Heart left ventricle (tissue), 16 donors: Measurements from ENCODE around the gene CRACDL. TPM values are rescaled to one million over a fixed set of nuclear protein-coding genes. Genes with fewer than 3 reads are reported as not detected.

Experiments
- ATAC-seq, 4 donors: fragments of 200-7000 bp; cut with Tn5 transposase; one replicate each; pipeline ENCODE4 v1.9.1; 2020 to 2022; ENCODE audit warnings: moderate library complexity in 4 of 4, mild to moderate bottlenecking in 3 of 4, moderate number of reproducible peaks in 1 of 4
- DNase-seq, 5 donors: peaks; one replicate each; pipeline ENCODE4 v3.0.0-alpha.2; 2020
- H3K27ac ChIP-seq, 12 donors: fragments of 200-600 bp; sonication (generic) in 4 of 12; one replicate each; pipeline versions ENCODE4 v1.5.0 to v1.8.0; 2016 to 2022; ENCODE audit warnings: mild to moderate bottlenecking in 2 of 12
- H3K27me3 ChIP-seq, 9 donors: fragments of 200-600 bp; sonication (generic) in 2 of 9; one replicate each; pipeline versions ENCODE4 v1.5.1 to v1.8.0; 2016 to 2022; ENCODE audit warnings: mild to moderate bottlenecking in 3 of 9
- H3K36me3 ChIP-seq, 9 donors: fragments of 200-600 bp; sonication (generic) in 2 of 9; one replicate each; pipeline versions ENCODE4 v1.5.0 to v1.8.0; 2018 to 2022; ENCODE audit warnings: mild to moderate bottlenecking in 2 of 9
- H3K4me1 ChIP-seq, 12 donors: fragments of 200-600 bp; sonication (generic) in 4 of 12; one replicate each; pipeline versions ENCODE4 v1.5.0 to v1.8.0; 2016 to 2022; ENCODE audit warnings: mild to moderate bottlenecking in 3 of 12
- H3K4me3 ChIP-seq, 12 donors: fragments of 200-600 bp; sonication (generic) in 4 of 12; one replicate each; pipeline versions ENCODE4 v1.5.0 to v1.8.0; 2017 to 2022; ENCODE audit warnings: mild to moderate bottlenecking in 9 of 12, moderate library complexity in 4 of 12
- H3K9me3 ChIP-seq, 12 donors: fragments of 200-600 bp; sonication (generic) in 4 of 12; one replicate each; pipeline versions ENCODE4 v1.5.0 to v1.8.0; 2016 to 2022; ENCODE audit warnings: mild to moderate bottlenecking in 1 of 12
- CTCF ChIP-seq, 12 donors: fragments of 200-600 bp; sonication (generic) in 4 of 12; IDR thresholded peaks; one replicate each; pipeline versions ENCODE4 v1.5.0 to v1.8.0; 2018 to 2022; ENCODE audit warnings: antibody characterized with exemption in 12 of 12, mild to moderate bottlenecking in 5 of 12
- POLR2A ChIP-seq, 2 donors: fragments of 450-650 bp; IDR thresholded peaks; one replicate each; pipeline ENCODE4 v1.6.1; 2017; ENCODE audit warnings: antibody characterized with exemption in 2 of 2, mild to moderate bottlenecking in 2 of 2, moderate library complexity in 2 of 2
- WGBS, 4 donors: extraction: QIAGEN DNeasy Blood & Tissue Kit in 2 of 4; methylation state at CpG; one replicate each; pipeline versions ENCODE4 v1.1.5 to v1.1.7; 2013 to 2018; 5-methylcytosine and 5-hydroxymethylcytosine counted together
- intact Hi-C, 10 donors: fragments of 100-400 bp; cut with DNase I; formaldehyde crosslinking; loops; one replicate each; pipeline versions ENCODE4 v1.11.1 to v1.14.2; 2022
- polyA plus RNA-seq, 2 donors: library from polyadenylated mRNA; stranded (reverse); fragments of 200-250 nt; gene quantifications; one replicate each; pipeline ENCODE4 v1.2.3, GENCODE V29; 2013
- total RNA-seq, 9 donors: library from RNA; depleted of rRNA in 2 of 9; stranded (reverse); fragments of >200 nt in 2 of 9; fragmentation: NEBNext Ultra II Directional in 3 of 9; extraction: Animal tissue kit (Norgen Biotek cat#: 25700) in 3 of 9; gene quantifications; one replicate each; pipeline versions ENCODE4 v1.1.0 to v1.2.4, GENCODE V29; 2016 to 2023
- donor health status: ischemic (EF 13 %, LVEDD 7.1; RV severe dilation, severe dysfunction).
- donor health status: healthy with polysubstance abuse.
- donor health status: DM: no; HTN: yes; CAD: no.
- donor health status: DM: no; HTN: no; CAD: no.
- donor health status: ischemic (EF 25% LVEDD 6.9; RV normal size, moderate dysfunction).
- donor health status: ischemic (EF 25% LVEDD 5.7; RV mildly dilated, moderate dysfunction).
- donor health status: healthy.
- donor health status: DM: yes; HTN: yes; CAD: no.
- donor health status: ischemic (EF 35%, LVEDD 5.7; RV mildly dilated, moderate dysfunction).
- donor health status: nonischemic (EF 11% LVEDD 7.7; RV severe dilation, severe dysfunction).
- donor health status: DM: yes; HTN: yes; CAD: no.
- donor health status: PGD.
- donor health status: ischemic (EF 29% LVEDD 5.4; RV normal size, mild dysfunction).
- donor health status: nonischemic (EF 23%, LVEDD 6.1; RV moderate dilation, normal function).

The CRACDL gene
- total and polyA plus RNA-seq, 11 donors = 1.1 to 7.4 (median 2.9) TPM

- Histone ChIP-seq H3K27ac (no peak overlapping the region), H3K9me3 (no peaks in the 10 kb centered on the region), H3K36me3 (no peaks in the 10 kb centered on the region), H3K4me3 (no peak overlapping the region), H3K27me3 (peaks cover 0 to 3% (median 0%) of the 10 kb centered on the region in 9 donors), H3K4me1 (no peaks in the 10 kb centered on the region)
- DNase-seq = no peak
- intact Hi-C loops = no loop called here
- no peak for TF ChIP-seq POLR2A (IDR thresholded peaks at IDR 0.05)
- TF ChIP-seq CTCF (IDR thresholded peaks at IDR 0.05) = no peak
- ATAC-seq = peak in 2 of 4 donors; percentile 39 to 52
- WGBS, 4 donors = 67 to 79% (median 74%) methylated on average over 10 of the region's 10 CpGs
These were observed 66.8 kb downstream of the CRACDL start for GRCh38 chr2:98869272-98869641.

- Histone ChIP-seq H3K4me1 (no peaks in the 10 kb centered on the region), H3K36me3 (no peaks in the 10 kb centered on the region), H3K27me3 (peaks cover 0 to 3% (median 0%) of the 10 kb centered on the region in 9 donors), H3K9me3 (peaks cover 0 to under 1% (median 0%) of the 10 kb centered on the region in 12 donors), H3K4me3 (no peak overlapping the region), H3K27ac (no peak overlapping the region)
- DNase-seq = no peak
- intact Hi-C loops = no loop called here
- TF ChIP-seq POLR2A (IDR thresholded peaks at IDR 0.05) (no peak), CTCF (IDR thresholded peaks at IDR 0.05) (no peak)
- 80 to 90% (median 83%) methylated on average over 10 of the region's 10 CpGs for WGBS, 4 donors
- no peak for ATAC-seq
These were observed 67.3 kb downstream of the CRACDL start for GRCh38 chr2:98868548-98869271.

GRCh38 chr2:98867539-98868309, 68.3 kb downstream of the CRACDL start:
- ATAC-seq (no peak), DNase-seq (no peak)
- TF ChIP-seq POLR2A (IDR thresholded peaks at IDR 0.05) (no peak), CTCF (IDR thresholded peaks at IDR 0.05) (no peak)
- Histone ChIP-seq H3K9me3 (peaks cover 0 to 10% (median 1%) of the 10 kb centered on the region in 12 donors), H3K4me3 (no peak overlapping the region), H3K27ac (no peak overlapping the region), H3K4me1 (no peaks in the 10 kb centered on the region), H3K36me3 (no peaks in the 10 kb centered on the region), H3K27me3 (peaks cover 0 to 2% (median 0%) of the 10 kb centered on the region in 9 donors)
- intact Hi-C loops = no loop called here
- 78 to 90% (median 83%) methylated on average over 7 of the region's 7 CpGs for WGBS, 4 donors

GRCh38 chr2:98866033-98866432, 70.0 kb downstream of the CRACDL start:
- intact Hi-C loops = no loop called here
- DNase-seq = no peak
- Histone ChIP-seq H3K4me1 (no peaks in the 10 kb centered on the region), H3K27ac (no peak overlapping the region), H3K36me3 (no peaks in the 10 kb centered on the region), H3K9me3 (peaks cover 0 to 25% (median 11%) of the 10 kb centered on the region in 12 donors), H3K27me3 (no peaks in the 10 kb centered on the region), H3K4me3 (no peak overlapping the region)
- no peak for ATAC-seq
- 83 to 94% (median 90%) methylated on average over 3 of the region's 3 CpGs for WGBS, 4 donors
- TF ChIP-seq CTCF (IDR thresholded peaks at IDR 0.05) (no peak), POLR2A (IDR thresholded peaks at IDR 0.05) (no peak)
